Trophoblast cell (in vitro differentiated cells and primary cell): ENCODE data around the gene TNNT3.
A peak's percentile ranks its signal among the peaks of the same experiment; 100 is the strongest.

Source experiments
- DNase-seq, 2 donors: peaks; one replicate each; pipeline ENCODE4 v3.0.0-alpha.2; 2016
- H2AFZ ChIP-seq: 2 replicates; pipeline ENCODE4 v1.6.1; 2013; ENCODE audit warnings: low read length, moderate library complexity, mild to moderate bottlenecking; ENCODE audit not compliant: insufficient read depth, poor library complexity
- H2AK5ac ChIP-seq: 2 replicates; pipeline ENCODE4 v1.6.1; 2013; ENCODE audit warnings: mild to moderate bottlenecking, low read length
- H2BK120ac ChIP-seq: 2 replicates; pipeline ENCODE4 v1.6.1; 2013; ENCODE audit warnings: low read length, mild to moderate bottlenecking, moderate library complexity; ENCODE audit not compliant: insufficient read depth, poor library complexity
- H2BK12ac ChIP-seq: 2 replicates; pipeline ENCODE4 v1.6.1; 2013; ENCODE audit warnings: mild to moderate bottlenecking, low read length, moderate library complexity
- H2BK5ac ChIP-seq: 2 replicates; pipeline ENCODE4 v1.6.1; 2013; ENCODE audit warnings: low read length, low read depth, moderate library complexity, mild to moderate bottlenecking; ENCODE audit not compliant: poor library complexity
- H3K14ac ChIP-seq: 2 replicates; pipeline ENCODE4 v1.6.1; 2013; ENCODE audit warnings: mild to moderate bottlenecking, low read length
- H3K18ac ChIP-seq: 2 replicates; pipeline ENCODE4 v1.6.1; 2013; ENCODE audit warnings: mild to moderate bottlenecking, low read length
- H3K23ac ChIP-seq: 2 replicates; pipeline ENCODE4 v1.6.1; 2013; ENCODE audit warnings: low read length
- H3K27ac ChIP-seq: 2 replicates; pipeline ENCODE4 v1.5.1; 2013; ENCODE audit warnings: low read depth, mild to moderate bottlenecking, inconsistent platforms, low read length, moderate library complexity
- H3K27me3 ChIP-seq: 2 replicates; pipeline ENCODE4 v1.6.1; 2013; ENCODE audit warnings: inconsistent platforms, mild to moderate bottlenecking, low read length, moderate library complexity; ENCODE audit not compliant: insufficient read depth
- H3K36me3 ChIP-seq, 2 experiments: 1 replicate in 1 of 2; 2 replicates in 1 of 2; pipeline ENCODE4 v1.6.1; 2013; ENCODE audit warnings: low read length in 2 of 2, mild to moderate bottlenecking in 2 of 2, moderate library complexity in 1 of 2; ENCODE audit not compliant: insufficient read depth in 2 of 2, control insufficient read depth in 1 of 2
- H3K4ac ChIP-seq: 2 replicates; pipeline ENCODE4 v1.6.1; 2013; ENCODE audit warnings: low read depth, mild to moderate bottlenecking, low read length, moderate library complexity
- H3K4me1 ChIP-seq, 2 experiments: 1 replicate in 1 of 2; 2 replicates in 1 of 2; pipeline ENCODE4 v1.6.1; 2013; ENCODE audit warnings: low read length in 2 of 2, mild to moderate bottlenecking in 2 of 2, moderate library complexity in 1 of 2; ENCODE audit not compliant: insufficient read depth in 2 of 2, control insufficient read depth in 1 of 2
- H3K4me2 ChIP-seq: 2 replicates; pipeline ENCODE4 v1.6.1; 2013; ENCODE audit warnings: inconsistent platforms, mild to moderate bottlenecking, low read length, moderate library complexity
- H3K4me3 ChIP-seq: 2 replicates; pipeline ENCODE4 v1.5.1; 2013; ENCODE audit warnings: mild to moderate bottlenecking, low read depth, low read length, inconsistent platforms
- H3K79me1 ChIP-seq: one replicate; pipeline ENCODE4 v1.6.1; 2013; ENCODE audit warnings: low read length
- H3K79me2 ChIP-seq: 2 replicates; pipeline ENCODE4 v1.6.1; 2013; ENCODE audit warnings: low read length, mild to moderate bottlenecking; ENCODE audit not compliant: control insufficient read depth, insufficient read depth, poor library complexity
- H3K9ac ChIP-seq: 2 replicates; pipeline ENCODE4 v1.6.1; 2013; ENCODE audit warnings: mild to moderate bottlenecking, low read length
- H3K9me3 ChIP-seq: 2 replicates; pipeline ENCODE4 v1.6.1; 2013; ENCODE audit warnings: low read depth, mild to moderate bottlenecking, control low read depth, inconsistent platforms, low read length; ENCODE audit not compliant: insufficient read depth
- H4K12ac ChIP-seq: 2 replicates; pipeline ENCODE4 v1.6.1; 2013; ENCODE audit warnings: low read depth, mild to moderate bottlenecking, low read length, moderate library complexity
- H4K8ac ChIP-seq: 2 replicates; pipeline ENCODE4 v1.6.1; 2013; ENCODE audit warnings: low read depth, mild to moderate bottlenecking, low read length, moderate library complexity
- H4K91ac ChIP-seq: one replicate; pipeline ENCODE4 v1.6.1; 2013; ENCODE audit warnings: low read depth, mild to moderate bottlenecking, low read length, moderate library complexity
- WGBS: extraction: QIAGEN DNeasy Blood & Tissue Kit; methylation state at CpG from one replicate; pipeline ENCODE4 v1.1.7; 2013; ENCODE audit warnings: missing lambda C conversion rate; ENCODE audit not compliant: insufficient read length, insufficient coverage; ENCODE audit errors: extremely low coverage; 5-methylcytosine and 5-hydroxymethylcytosine counted together

TNNT3 gene

DNA sequence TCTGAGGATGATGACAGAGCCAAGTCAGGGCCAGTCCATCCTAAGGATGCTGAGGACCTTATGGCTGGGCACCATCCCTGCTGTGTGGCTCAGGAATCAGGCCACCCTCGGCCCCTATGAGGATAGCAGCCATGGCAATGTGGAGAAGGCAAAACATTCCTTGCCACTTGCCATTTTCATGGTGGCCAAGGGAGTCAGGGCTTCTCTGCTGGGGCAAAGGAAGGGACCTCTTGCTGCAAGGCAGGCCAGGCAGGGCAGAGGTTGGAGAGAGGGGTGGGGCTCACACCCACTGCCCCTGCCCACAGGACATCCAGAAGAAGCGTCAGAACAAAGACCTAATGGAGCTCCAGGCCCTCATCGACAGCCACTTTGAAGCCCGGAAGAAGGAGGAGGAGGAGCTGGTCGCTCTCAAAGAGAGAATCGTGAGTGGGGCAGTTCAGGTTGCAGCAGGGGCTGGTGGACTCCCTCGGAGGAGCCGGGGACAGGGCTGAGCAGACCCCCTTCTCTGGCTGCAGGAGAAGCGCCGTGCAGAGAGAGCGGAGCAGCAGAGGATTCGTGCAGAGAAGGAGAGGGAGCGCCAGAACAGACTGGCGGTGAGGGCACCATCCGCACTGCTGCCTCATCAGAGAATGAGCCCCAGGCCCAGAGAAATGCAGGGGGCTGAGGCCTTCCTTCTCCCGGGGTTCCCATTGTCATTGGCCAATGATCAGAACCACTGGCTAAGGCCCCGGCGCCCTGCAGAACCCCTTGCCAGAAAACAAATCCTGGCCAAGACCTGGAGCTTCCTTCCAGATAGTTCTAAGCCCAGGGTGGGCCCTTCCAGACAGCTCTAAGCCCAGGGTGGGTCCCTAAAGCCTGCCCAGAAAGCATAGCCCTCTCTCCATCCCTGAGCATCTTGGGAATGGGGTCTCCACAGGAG, 14.2 kb downstream of the TNNT3 start:
- Histone ChIP-seq H3K18ac (no peak overlapping the region), H3K9me3 (peaks cover 3% of the 10 kb centered on the region), H3K9ac (no peak overlapping the region), H3K36me3 (no peaks in the 10 kb centered on the region), H3K4ac (no peak overlapping the region), H3K4me2 (no peak overlapping the region), H2BK120ac (no peak overlapping the region), H3K79me1 (no peaks in the 10 kb centered on the region), H4K12ac (no peak overlapping the region), H4K8ac (no peak overlapping the region), H2BK12ac (no peak overlapping the region), H3K4me3 (peak overlapping the region; percentile 34), H3K27me3 (no peaks in the 10 kb centered on the region), H3K27ac (no peak overlapping the region), H3K4me1 (no peaks in the 10 kb centered on the region), H3K14ac (no peak overlapping the region), H3K23ac (no peak overlapping the region), H2AK5ac (no peak overlapping the region), H3K79me2 (no peaks in the 10 kb centered on the region), H4K91ac (no peak overlapping the region), H2AFZ (no peak overlapping the region), H2BK5ac (no peak overlapping the region)
- DNase-seq: no peak
- WGBS: no CpG with 5 or more reads among the region's 18 CpGs

DNA sequence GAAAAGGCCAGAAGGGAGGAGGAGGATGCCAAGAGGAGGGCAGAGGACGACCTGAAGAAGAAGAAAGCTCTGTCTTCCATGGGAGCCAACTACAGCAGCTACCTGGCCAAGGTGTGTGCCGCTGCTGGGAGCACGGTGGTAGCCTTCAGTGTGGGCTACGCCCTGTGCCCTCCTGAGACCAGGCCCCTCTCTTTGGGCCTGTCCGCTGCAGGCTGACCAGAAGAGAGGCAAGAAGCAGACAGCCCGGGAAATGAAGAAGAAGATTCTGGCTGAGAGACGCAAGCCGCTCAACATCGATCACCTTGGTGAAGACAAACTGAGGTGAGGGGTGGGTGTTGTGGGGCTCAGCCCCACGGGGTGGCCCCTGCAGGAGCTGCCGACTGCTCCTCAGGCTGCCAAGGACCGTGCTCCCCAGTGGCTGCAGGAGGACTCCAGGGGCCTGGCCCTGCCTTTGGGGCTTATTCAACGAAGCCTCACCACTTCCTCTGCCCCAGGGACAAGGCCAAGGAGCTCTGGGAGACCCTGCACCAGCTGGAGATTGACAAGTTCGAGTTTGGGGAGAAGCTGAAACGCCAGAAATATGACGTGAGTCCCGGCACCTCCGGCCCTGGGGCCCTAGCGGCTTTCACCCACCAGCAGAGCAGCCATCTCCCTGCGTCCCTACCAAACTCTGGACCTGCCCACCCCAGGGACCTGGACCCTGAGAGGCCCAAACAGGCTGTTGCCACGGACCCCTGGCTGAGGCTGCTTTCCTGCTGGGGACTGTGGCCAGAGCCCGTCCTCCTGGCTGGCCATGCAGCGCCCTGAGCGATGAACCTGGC, 15.0 kb downstream of the TNNT3 start:
- no peak overlapping the region for H3K4me3 ChIP-seq
- peaks cover 3% of the 10 kb centered on the region for H3K9me3 ChIP-seq
- H2BK5ac ChIP-seq: no peak overlapping the region
- H3K4ac ChIP-seq: no peak overlapping the region
- no peak for DNase-seq
- no peak overlapping the region for H2AFZ ChIP-seq
- no peak overlapping the region for H4K12ac ChIP-seq
- H3K36me3 ChIP-seq: no peaks in the 10 kb centered on the region
- H2BK12ac ChIP-seq: no peak overlapping the region
- no CpG with 5 or more reads among the region's 24 CpGs for WGBS
- no peak overlapping the region for H2AK5ac ChIP-seq
- H3K27me3 ChIP-seq: no peaks in the 10 kb centered on the region
- no peak overlapping the region for H3K4me2 ChIP-seq
- H3K79me2 ChIP-seq: no peaks in the 10 kb centered on the region
- no peak overlapping the region for H4K91ac ChIP-seq
- no peak overlapping the region for H4K8ac ChIP-seq
- no peak overlapping the region for H3K9ac ChIP-seq
- no peak overlapping the region for H3K27ac ChIP-seq
- no peak overlapping the region for H3K14ac ChIP-seq
- H2BK120ac ChIP-seq: no peak overlapping the region
- no peak overlapping the region for H3K18ac ChIP-seq
- H3K79me1 ChIP-seq: no peaks in the 10 kb centered on the region
- H3K4me1 ChIP-seq: no peaks in the 10 kb centered on the region
- H3K23ac ChIP-seq: no peak overlapping the region

- no peak overlapping the region for H2AK5ac ChIP-seq
- no peak overlapping the region for H3K27ac ChIP-seq
- H3K23ac ChIP-seq: no peak overlapping the region
- WGBS: no CpG with 5 or more reads among the region's 33 CpGs
- no peak overlapping the region for H3K4ac ChIP-seq
- no peak overlapping the region for H3K14ac ChIP-seq
- no peaks in the 10 kb centered on the region for H3K4me1 ChIP-seq
- H2BK120ac ChIP-seq: no peak overlapping the region
- no peaks in the 10 kb centered on the region for H3K79me2 ChIP-seq
- no peaks in the 10 kb centered on the region for H3K79me1 ChIP-seq
- H4K8ac ChIP-seq: no peak overlapping the region
- H3K9me3 ChIP-seq: peaks cover 3% of the 10 kb centered on the region
- no peak overlapping the region for H3K4me3 ChIP-seq
- H4K91ac ChIP-seq: no peak overlapping the region
- H3K36me3 ChIP-seq: no peaks in the 10 kb centered on the region
- DNase-seq: no peak
- no peak overlapping the region for H2AFZ ChIP-seq
- no peak overlapping the region for H2BK12ac ChIP-seq
- H3K4me2 ChIP-seq: no peak overlapping the region
- H3K9ac ChIP-seq: no peak overlapping the region
- H3K18ac ChIP-seq: no peak overlapping the region
- H3K27me3 ChIP-seq: no peaks in the 10 kb centered on the region
- no peak overlapping the region for H2BK5ac ChIP-seq
- no peak overlapping the region for H4K12ac ChIP-seq
Measured at GRCh38 chr11:1935156-1936071, 15.9 kb downstream of the TNNT3 start.
